Upper lobe of left lung (tissue), 6 donors: Measurements from ENCODE around the gene ABCA9. TPM values are rescaled to one million over a fixed set of nuclear protein-coding genes. Genes with fewer than 3 reads are reported as not detected.

Experiments
- ATAC-seq, 2 donors: fragments of 200-7000 bp; cut with Tn5 transposase; one replicate each; pipeline ENCODE4 v1.9.1; 2022; ENCODE audit warnings: mild to moderate bottlenecking in 2 of 2, moderate library complexity in 2 of 2; ENCODE audit not compliant: low FRiP score in 2 of 2
- DNase-seq, 2 donors: peaks; one replicate each; pipeline ENCODE4 v3.0.0-alpha.2; 2019 to 2020
- H3K27ac ChIP-seq, 4 donors: fragments of 200-600 bp; sonication (generic); one replicate each; pipeline ENCODE4 v1.5.1; 2016 to 2019
- H3K27me3 ChIP-seq, 4 donors: fragments of 200-600 bp; sonication (generic); one replicate each; pipeline ENCODE4 v1.5.1; 2017 to 2019
- H3K36me3 ChIP-seq, 4 donors: fragments of 200-600 bp; sonication (generic); one replicate each; pipeline ENCODE4 v1.5.1; 2016 to 2019
- H3K4me1 ChIP-seq, 4 donors: fragments of 200-600 bp; sonication (generic); one replicate each; pipeline ENCODE4 v1.5.1; 2018 to 2019
- H3K4me3 ChIP-seq, 4 donors: fragments of 200-600 bp; sonication (generic); one replicate each; pipeline ENCODE4 v1.5.1; 2017 to 2019; ENCODE audit warnings: mild to moderate bottlenecking in 2 of 4, moderate library complexity in 1 of 4
- H3K9me3 ChIP-seq, 4 donors: fragments of 200-600 bp; sonication (generic); one replicate each; pipeline ENCODE4 v1.5.1; 2018 to 2019
- CTCF ChIP-seq, 6 experiments: fragments of 450-650 bp in 4 of 6; fragments of 200-600 bp in 2 of 6; sonication (generic) in 2 of 6; IDR thresholded peaks; one replicate each; pipeline ENCODE4 v1.5.1; 2016 to 2019; ENCODE audit warnings: antibody characterized with exemption in 6 of 6
- EP300 ChIP-seq, 4 donors: sonication (generic); formaldehyde crosslinking; IDR thresholded peaks; one replicate each; pipeline ENCODE4 v1.5.1; 2017; ENCODE audit warnings: antibody characterized with exemption in 4 of 4, control low read depth in 2 of 4
- POLR2A ChIP-seq, 4 donors: fragments of 450-650 bp; IDR thresholded peaks; one replicate each; pipeline ENCODE4 v1.5.1; 2016 to 2017; ENCODE audit warnings: antibody characterized with exemption in 4 of 4, mild to moderate bottlenecking in 2 of 4
- POLR2AphosphoS5 ChIP-seq, 2 donors: sonication (generic); formaldehyde crosslinking; IDR thresholded peaks; one replicate each; pipeline ENCODE4 v1.5.1; 2017; ENCODE audit warnings: antibody characterized with exemption in 2 of 2
- WGBS, 2 donors: methylation state at CpG; one replicate each; pipeline ENCODE4 v1.1.5; 2017 to 2018; 5-methylcytosine and 5-hydroxymethylcytosine counted together
- total RNA-seq, 6 donors: library from RNA; depleted of rRNA in 4 of 6; stranded (reverse); fragments of >200 nt in 4 of 6; gene quantifications; one replicate each; pipeline versions ENCODE4 v1.1.0 to v1.2.1, GENCODE V29; 2016 to 2021
- donor health status: DM: no; HTN: no; CAD: no; lungs with moderate emphysema.
- donor health status: DM: no; HTN: yes; CAD: no; lungs with severe emphysema.

Gene ABCA9
- total RNA-seq = 10 to 100 TPM in 3 of 6 donors, 1 to 10 TPM in 3; 3.8 to 46.1 (median 9.8) TPM

- TF ChIP-seq POLR2A (IDR thresholded peaks at IDR 0.05) (no peak), CTCF (IDR thresholded peaks at IDR 0.05) (no peak), POLR2AphosphoS5 (IDR thresholded peaks at IDR 0.05) (no peak), EP300 (IDR thresholded peaks at IDR 0.05) (no peak)
- Histone ChIP-seq H3K9me3 (no peaks in the 10 kb centered on the region), H3K27ac (no peak within 1 kb of the TSS), H3K4me3 (peak within 1 kb of the TSS in 1 of 4 donors; percentile 7), H3K27me3 (no peaks in the 10 kb centered on the region), H3K36me3 (no peaks in the 10 kb centered on the region), H3K4me1 (peaks cover 0 to 5% (median 1%) of the 10 kb centered on the region in 4 donors)
- peak in 1 of 2 donors; percentile 85 for ATAC-seq
- WGBS, 2 donors = 37% methylated on average over 2 of the region's 2 CpGs
- no peak for DNase-seq
These were observed at the start of gene ABCA9 for GRCh38 chr17:69060822-69061221. TSS of gene ABCA9 (minus strand) at chr17:69060927. CDS start at chr17:69051126, 9,801 bp downstream.

GRCh38 chr17:69105907-69106730, 45.4 kb upstream of the ABCA9 start:
- ATAC-seq (no peak), DNase-seq (no peak)
- no peaks in the 10 kb centered on the region for H3K27me3 ChIP-seq
- WGBS, 2 donors = 82 to 85% methylated on average over 10 of the region's 10 CpGs
- no peak overlapping the region for H3K4me3 ChIP-seq
- H3K36me3 ChIP-seq = no peaks in the 10 kb centered on the region
- H3K9me3 ChIP-seq = no peaks in the 10 kb centered on the region
- no peaks in the 10 kb centered on the region for H3K4me1 ChIP-seq
- TF ChIP-seq CTCF (IDR thresholded peaks at IDR 0.05) (no peak), EP300 (IDR thresholded peaks at IDR 0.05) (no peak), POLR2A (IDR thresholded peaks at IDR 0.05) (no peak), POLR2AphosphoS5 (IDR thresholded peaks at IDR 0.05) (no peak)
- no peak overlapping the region for H3K27ac ChIP-seq

- H3K4me1 ChIP-seq = no peaks in the 10 kb centered on the region
- TF ChIP-seq POLR2A (IDR thresholded peaks at IDR 0.05) = no peak
- no peak for TF ChIP-seq CTCF (IDR thresholded peaks at IDR 0.05)
- TF ChIP-seq EP300 (IDR thresholded peaks at IDR 0.05) = no peak
- no peak for TF ChIP-seq POLR2AphosphoS5 (IDR thresholded peaks at IDR 0.05)
- H3K36me3 ChIP-seq = no peaks in the 10 kb centered on the region
- DNase-seq (no peak), ATAC-seq (no peak)
- WGBS, 2 donors = 81 to 88% methylated on average over 9 of the region's 9 CpGs
- H3K27ac ChIP-seq = no peak overlapping the region
- H3K4me3 ChIP-seq = no peak overlapping the region
- H3K27me3 ChIP-seq = no peaks in the 10 kb centered on the region
- no peaks in the 10 kb centered on the region for H3K9me3 ChIP-seq
These were observed 43.0 kb upstream of the ABCA9 start for GRCh38 chr17:69103557-69104233.

GRCh38 chr17:69098625-69099024, 37.9 kb upstream of the ABCA9 start:
- H3K27ac ChIP-seq = no peak overlapping the region
- H3K27me3 ChIP-seq = no peaks in the 10 kb centered on the region
- 73 to 76% methylated on average over 4 of the region's 4 CpGs for WGBS, 2 donors
- no peaks in the 10 kb centered on the region for H3K4me1 ChIP-seq
- ATAC-seq (no peak), DNase-seq (no peak)
- no peaks in the 10 kb centered on the region for H3K9me3 ChIP-seq
- no peak overlapping the region for H3K4me3 ChIP-seq
- no peak for TF ChIP-seq CTCF (IDR thresholded peaks at IDR 0.05)
- TF ChIP-seq EP300 (IDR thresholded peaks at IDR 0.05) = no peak
- TF ChIP-seq POLR2AphosphoS5 (IDR thresholded peaks at IDR 0.05) = no peak
- no peak for TF ChIP-seq POLR2A (IDR thresholded peaks at IDR 0.05)
- no peaks in the 10 kb centered on the region for H3K36me3 ChIP-seq
